Fibroblast of lung (primary cell): ENCODE data around the gene SDCBP2. TPM values are rescaled to one million over a fixed set of nuclear protein-coding genes. Genes with fewer than 3 reads are reported as not detected.

Experiments used
- DNase-seq, 2 donors: peaks; one replicate each; pipeline versions ENCODE4 v3.0.0 to v3.0.0-alpha.2; 2010; ENCODE audit warnings: low read depth in 2 of 2
- H2AFZ ChIP-seq: 2 replicates; pipeline ENCODE4 v1.5.1; 2012; ENCODE audit warnings: low read length, control low read depth, inconsistent platforms
- H3K27ac ChIP-seq: 2 replicates; pipeline ENCODE4 v1.5.1; 2011; ENCODE audit warnings: low read length, control low read depth; ENCODE audit not compliant: insufficient read depth
- H3K27me3 ChIP-seq: 2 replicates; pipeline ENCODE4 v1.5.1; 2011; ENCODE audit warnings: mild to moderate bottlenecking, low read length; ENCODE audit not compliant: control insufficient read depth, insufficient read depth
- H3K36me3 ChIP-seq: 2 replicates; pipeline ENCODE4 v1.5.1; 2011; ENCODE audit warnings: low read length; ENCODE audit not compliant: control insufficient read depth, insufficient read depth
- H3K4me1 ChIP-seq: 2 replicates; pipeline ENCODE4 v1.5.1; 2011; ENCODE audit warnings: low read length; ENCODE audit not compliant: control insufficient read depth, insufficient read depth; ENCODE audit errors: extremely low read depth
- H3K4me2 ChIP-seq: 2 replicates; pipeline ENCODE4 v1.5.1; 2011; ENCODE audit warnings: low read length, control low read depth; ENCODE audit not compliant: insufficient read depth; ENCODE audit errors: extremely low read depth
- H3K4me3 ChIP-seq, 4 experiments: fragments of 200-600 bp in 1 of 4; sonication (generic) in 1 of 4; replicated peaks in 1 of 4; 2 replicates each; pipeline ENCODE4 v1.5.1; 2011 to 2016; ENCODE audit warnings: low read length in 4 of 4, low read depth in 3 of 4, mild to moderate bottlenecking in 3 of 4, control low read depth in 2 of 4, inconsistent platforms in 1 of 4, mixed read lengths in 1 of 4; ENCODE audit not compliant: insufficient read depth in 1 of 4; ENCODE audit errors: control extremely low read depth in 1 of 4
- H3K79me2 ChIP-seq: 2 replicates; pipeline ENCODE4 v1.5.1; 2012; ENCODE audit warnings: mild to moderate bottlenecking, low read length, inconsistent platforms; ENCODE audit not compliant: control insufficient read depth, insufficient read depth
- H3K9ac ChIP-seq: 2 replicates; pipeline ENCODE4 v1.5.1; 2011; ENCODE audit warnings: mild to moderate bottlenecking, low read length, control low read depth; ENCODE audit not compliant: insufficient read depth
- H3K9me3 ChIP-seq: 2 replicates; pipeline ENCODE4 v1.5.1; 2012; ENCODE audit warnings: low read depth, low read length; ENCODE audit not compliant: control insufficient read depth, insufficient read depth
- H4K20me1 ChIP-seq: 2 replicates; pipeline ENCODE4 v1.5.1; 2011; ENCODE audit warnings: low read length; ENCODE audit not compliant: control insufficient read depth, insufficient read depth; ENCODE audit errors: extremely low read depth
- EZH2 ChIP-seq: IDR thresholded peaks from 2 replicates; pipeline ENCODE4 v1.5.1; 2012; ENCODE audit warnings: low read length, control low read depth, mild to moderate bottlenecking; ENCODE audit errors: missing control alignments
- polyA plus RNA-seq, 2 donors: library from polyadenylated mRNA; depleted of rRNA in 1 of 2; stranded (reverse) in 1 of 2; unstranded in 1 of 2; fragments of >200 nt; gene quantifications; 2 replicates each; pipeline ENCODE4 v1.2.1, GENCODE V29; 2011 to 2012; ENCODE audit warnings: missing spikeins in 1 of 2
- total RNA-seq: library from RNA; depleted of rRNA; stranded (reverse); fragments of >200 nt; gene quantifications from 2 replicates; pipeline ENCODE4 v1.2.1, GENCODE V29; 2014
- TF ChIP-seq, protein P1 (sequence below), 2 donors: IDR thresholded peaks in 1 of 2; conservative IDR thresholded peaks in 1 of 2; 1 replicate in 1 of 2; 2 replicates in 1 of 2; pipeline ENCODE4 v1.5.1; 2011 to 2012; ENCODE audit warnings: low read length in 2 of 2, control low read depth in 1 of 2, inconsistent platforms in 1 of 2, low read depth in 1 of 2, mild to moderate bottlenecking in 1 of 2

Gene SDCBP2
- total and polyA plus RNA-seq, 2 donors (not counting 1 experiment from before 2014, with no cell fraction given), result 0.78 to 2.1 TPM

DNA sequence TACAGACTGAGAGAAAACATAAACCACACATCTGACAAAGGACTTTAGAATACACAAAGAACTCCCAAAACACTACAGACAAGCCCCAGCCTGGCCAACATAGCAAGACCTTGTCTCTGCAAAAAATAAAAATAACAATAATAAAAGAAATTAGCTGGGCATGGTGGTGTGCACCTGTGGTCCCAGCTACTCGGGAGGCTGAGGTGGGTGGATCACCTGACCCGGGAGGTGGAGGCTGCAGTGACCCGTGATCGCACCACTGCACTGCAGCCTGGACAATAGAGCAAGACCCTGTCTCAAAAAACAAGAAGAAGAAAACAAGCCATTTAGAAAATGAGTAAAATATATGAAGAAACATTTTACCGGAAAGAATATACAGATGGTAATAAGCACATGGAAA lies 13.1 kb downstream of the SDCBP2 start:
- TF ChIP-seq, protein P1, sequence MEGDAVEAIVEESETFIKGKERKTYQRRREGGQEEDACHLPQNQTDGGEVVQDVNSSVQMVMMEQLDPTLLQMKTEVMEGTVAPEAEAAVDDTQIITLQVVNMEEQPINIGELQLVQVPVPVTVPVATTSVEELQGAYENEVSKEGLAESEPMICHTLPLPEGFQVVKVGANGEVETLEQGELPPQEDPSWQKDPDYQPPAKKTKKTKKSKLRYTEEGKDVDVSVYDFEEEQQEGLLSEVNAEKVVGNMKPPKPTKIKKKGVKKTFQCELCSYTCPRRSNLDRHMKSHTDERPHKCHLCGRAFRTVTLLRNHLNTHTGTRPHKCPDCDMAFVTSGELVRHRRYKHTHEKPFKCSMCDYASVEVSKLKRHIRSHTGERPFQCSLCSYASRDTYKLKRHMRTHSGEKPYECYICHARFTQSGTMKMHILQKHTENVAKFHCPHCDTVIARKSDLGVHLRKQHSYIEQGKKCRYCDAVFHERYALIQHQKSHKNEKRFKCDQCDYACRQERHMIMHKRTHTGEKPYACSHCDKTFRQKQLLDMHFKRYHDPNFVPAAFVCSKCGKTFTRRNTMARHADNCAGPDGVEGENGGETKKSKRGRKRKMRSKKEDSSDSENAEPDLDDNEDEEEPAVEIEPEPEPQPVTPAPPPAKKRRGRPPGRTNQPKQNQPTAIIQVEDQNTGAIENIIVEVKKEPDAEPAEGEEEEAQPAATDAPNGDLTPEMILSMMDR (conservative IDR thresholded peaks at IDR 0.05 in 1 of 2, IDR thresholded peaks at IDR 0.05 in 1 of 2; ENCODE audit: low read depth in 1 of 2, low read length in 2 of 2), result no peak
- no peak for TF ChIP-seq EZH2
- no peak overlapping the region for H3K27ac ChIP-seq
- no peak overlapping the region for H3K9ac ChIP-seq
- no peaks in the 10 kb centered on the region for H3K36me3 ChIP-seq
- H3K27me3 ChIP-seq, result no peaks in the 10 kb centered on the region
- no peak overlapping the region for H3K4me2 ChIP-seq
- H2AFZ ChIP-seq, result no peak overlapping the region
- no peaks in the 10 kb centered on the region for H4K20me1 ChIP-seq
- no peak for DNase-seq
- peaks cover 2% of the 10 kb centered on the region for H3K4me1 ChIP-seq
- no peaks in the 10 kb centered on the region for H3K79me2 ChIP-seq
- H3K9me3 ChIP-seq, result no peaks in the 10 kb centered on the region
- no peak overlapping the region for H3K4me3 ChIP-seq

DNA sequence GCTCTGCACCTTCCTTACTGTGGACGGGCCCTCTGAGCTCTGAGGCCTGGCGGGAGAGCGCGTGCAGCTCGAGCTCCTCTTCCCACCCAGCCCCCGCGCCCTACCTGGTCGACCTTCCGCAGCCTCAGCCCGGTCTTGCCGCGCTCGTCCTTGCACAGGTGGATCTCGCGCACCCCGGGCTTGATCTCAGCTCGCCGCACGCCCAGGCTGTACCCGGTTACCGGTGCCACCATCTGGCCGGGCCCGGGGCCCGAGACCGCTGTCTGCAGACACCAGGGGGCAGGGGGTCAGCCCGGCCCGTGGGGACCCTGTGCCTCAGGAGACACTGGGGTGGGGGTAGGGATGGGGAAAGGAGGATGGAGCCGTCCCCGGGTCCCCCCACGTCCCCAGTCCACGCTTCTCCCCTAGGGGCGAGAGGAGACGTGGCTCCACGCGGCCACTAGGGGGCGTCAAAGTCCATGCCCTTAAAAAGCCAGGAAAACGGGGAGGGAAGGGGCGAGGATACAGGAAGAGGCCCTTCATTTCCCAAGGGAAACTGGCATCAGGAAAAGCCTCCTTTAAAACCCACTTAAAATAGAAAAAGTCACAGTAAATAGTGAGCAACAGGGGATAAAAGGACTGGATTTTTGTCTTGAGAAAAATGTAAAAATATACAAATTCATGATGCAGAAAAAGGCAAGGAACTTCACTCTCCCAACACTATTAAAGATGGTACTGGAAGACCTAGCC lies 15.5 kb downstream of the SDCBP2 start:
- Histone ChIP-seq H4K20me1 (no peaks in the 10 kb centered on the region), H3K36me3 (no peaks in the 10 kb centered on the region), H3K27ac (no peak overlapping the region), H3K9ac (peak overlapping the region; percentile 20), H3K4me1 (no peaks in the 10 kb centered on the region), H3K4me3 (peak overlapping the region in 3 of 4 experiments; percentile 26 to 43 (median 31)), H3K27me3 (no peaks in the 10 kb centered on the region), H3K79me2 (no peaks in the 10 kb centered on the region), H3K4me2 (peak overlapping the region; percentile 87), H3K9me3 (no peaks in the 10 kb centered on the region), H2AFZ (peak overlapping the region; percentile 46)
- TF ChIP-seq, protein P1 (conservative IDR thresholded peaks at IDR 0.05 in 1 of 2, IDR thresholded peaks at IDR 0.05 in 1 of 2; ENCODE audit: low read depth in 1 of 2, low read length in 2 of 2), result peak; percentile 87 to 99
- no peak for TF ChIP-seq EZH2
- peak; percentile 55 to 86 for DNase-seq

DNA sequence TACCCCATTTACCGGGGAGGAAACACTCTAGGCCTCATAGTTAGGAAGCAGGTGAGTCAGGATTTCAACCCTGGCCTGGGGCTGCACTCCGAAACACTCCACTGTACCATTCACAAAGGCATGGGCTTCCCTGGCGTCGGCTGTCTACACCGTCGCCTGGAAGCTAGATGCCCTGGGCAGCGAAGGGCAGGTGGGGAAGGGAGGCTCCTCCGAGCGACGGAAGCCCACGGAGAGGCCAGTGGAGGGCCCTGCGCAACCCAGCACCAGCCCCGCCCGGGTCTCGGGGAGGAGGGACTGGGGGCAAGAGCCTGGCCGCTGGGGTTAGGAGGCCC lies 16.1 kb downstream of the SDCBP2 start:
- H2AFZ ChIP-seq, result no peak overlapping the region
- TF ChIP-seq, protein P1 (conservative IDR thresholded peaks at IDR 0.05 in 1 of 2, IDR thresholded peaks at IDR 0.05 in 1 of 2; ENCODE audit: low read depth in 1 of 2, low read length in 2 of 2), result no peak
- TF ChIP-seq EZH2, result no peak
- H4K20me1 ChIP-seq, result no peaks in the 10 kb centered on the region
- no peaks in the 10 kb centered on the region for H3K4me1 ChIP-seq
- no peaks in the 10 kb centered on the region for H3K27me3 ChIP-seq
- H3K9me3 ChIP-seq, result no peaks in the 10 kb centered on the region
- H3K4me3 ChIP-seq, result no peak overlapping the region
- no peaks in the 10 kb centered on the region for H3K36me3 ChIP-seq
- H3K79me2 ChIP-seq, result no peaks in the 10 kb centered on the region
- H3K27ac ChIP-seq, result no peak overlapping the region
- H3K9ac ChIP-seq, result no peak overlapping the region
- DNase-seq, result no peak
- H3K4me2 ChIP-seq, result no peak overlapping the region
